HepG2 (cell line): Measurements from ENCODE around the gene RAB5B. TPM values are rescaled to one million over a fixed set of nuclear protein-coding genes. Genes with fewer than 3 reads are reported as not detected.

Source experiments
- ATAD3A ChIP-seq: sonication (generic); formaldehyde crosslinking; IDR thresholded peaks from 2 replicates; pipeline ENCODE4 v1.4.0; 2020; ENCODE audit warnings: missing genetic modification reagents
- ATF1 ChIP-seq: IDR thresholded peaks from 2 replicates; pipeline ENCODE4 v1.6.1; 2016; ENCODE audit warnings: mild to moderate bottlenecking, control low read depth
- FOXO1 ChIP-seq: sonication (generic); formaldehyde crosslinking; IDR thresholded peaks from 2 replicates; pipeline ENCODE4 v1.4.0; 2020; ENCODE audit warnings: missing genetic modification reagents
- KDM2A ChIP-seq: sonication (generic); formaldehyde crosslinking; IDR thresholded peaks from 2 replicates; pipeline ENCODE4 v1.4.0; 2020; ENCODE audit warnings: low read depth, missing genetic modification reagents, borderline replicate concordance
- NFAT5 ChIP-seq: sonication (generic); formaldehyde crosslinking; IDR thresholded peaks from 2 replicates; pipeline ENCODE4 v1.4.0; 2020; ENCODE audit warnings: missing genetic modification reagents
- NFYC ChIP-seq: IDR thresholded peaks from 2 replicates; pipeline ENCODE4 v1.6.1; 2016; ENCODE audit warnings: missing genetic modification reagents, missing compliant biosample characterization
- SETDB1 ChIP-seq: sonication (generic); formaldehyde crosslinking; IDR thresholded peaks from 2 replicates; pipeline ENCODE4 v1.5.1; 2020; ENCODE audit warnings: missing genetic modification reagents, mild to moderate bottlenecking, borderline replicate concordance
- SNRNP70 ChIP-seq: fragments of 200-400 bp; formaldehyde crosslinking; IDR thresholded peaks from 2 replicates; pipeline ENCODE4 v1.6.1; 2017; ENCODE audit warnings: mild to moderate bottlenecking, low read depth, low read length, moderate library complexity
- STAT6 ChIP-seq: sonication (generic); formaldehyde crosslinking; IDR thresholded peaks from 2 replicates; pipeline ENCODE4 v1.4.0; 2020; ENCODE audit warnings: missing genetic modification reagents, mild to moderate bottlenecking, borderline replicate concordance
- THYN1 ChIP-seq: sonication (generic); formaldehyde crosslinking; IDR thresholded peaks from 2 replicates; pipeline ENCODE4 v1.8.1; 2023; ENCODE audit warnings: low read depth, mild to moderate bottlenecking, moderate library complexity, missing genetic modification reagents, borderline replicate concordance
- ZFP1 ChIP-seq: IDR thresholded peaks from 2 replicates; pipeline ENCODE4 v1.6.1; 2016
- ZNF136 ChIP-seq: sonication (generic); formaldehyde crosslinking; IDR thresholded peaks from 2 replicates; pipeline ENCODE4 v1.8.1; 2022; ENCODE audit warnings: low read depth, mild to moderate bottlenecking, moderate library complexity, missing genetic modification reagents
- ZNF180 ChIP-seq: sonication (generic); formaldehyde crosslinking; IDR thresholded peaks from 2 replicates; pipeline ENCODE4 v1.4.0; 2020; ENCODE audit warnings: low read depth, missing genetic modification reagents, borderline replicate concordance
- ZNF766 ChIP-seq: sonication (generic); formaldehyde crosslinking; IDR thresholded peaks from 2 replicates; pipeline ENCODE4 v1.5.0; 2020; ENCODE audit warnings: missing genetic modification reagents, borderline replicate concordance
- ZNF784 ChIP-seq: sonication (generic); formaldehyde crosslinking; IDR thresholded peaks from 2 replicates; pipeline ENCODE4 v1.5.1; 2020; ENCODE audit warnings: missing genetic modification reagents, mild to moderate bottlenecking, borderline replicate concordance
- polyA plus RNA-seq, 8 experiments: library from polyadenylated mRNA; depleted of rRNA in 3 of 8; stranded (reverse) in 7 of 8; unstranded in 1 of 8; fragments of >200 nt; fragmentation: Illumina TruSeq in 4 of 8; extraction: Trizol in 4 of 8; gene quantifications; 2 replicates each; pipeline versions ENCODE4 v1.2.1 to v1.2.3, GENCODE V29; 2011 to 2016; ENCODE audit warnings: low read depth in 4 of 8, missing spikeins in 1 of 8, mixed read lengths in 1 of 8; ENCODE audit not compliant: insufficient read depth in 1 of 8
- total RNA-seq, 5 experiments: library from RNA; depleted of rRNA; stranded (reverse); fragments of >200 nt; fragmentation: Illumina TruSeq; extraction: Trizol; gene quantifications; 2 replicates each; pipeline ENCODE4 v1.2.3, GENCODE V29; 2016; ENCODE audit warnings: low read depth in 1 of 5
- TF ChIP-seq, protein P1 (sequence below): sonication (generic); formaldehyde crosslinking; IDR thresholded peaks from 2 replicates; pipeline ENCODE4 v1.9.0; 2022; ENCODE audit warnings: low read depth, missing genetic modification reagents

Gene RAB5B
- total and polyA plus RNA-seq, 2 of the 13 experiments (the other 11 are each of a cell fraction or from before 2014, with no cell fraction given) = 26.0 to 68.3 TPM

- no peak for TF ChIP-seq ZNF136 (CRISPR knock-in tag)
- TF ChIP-seq, protein P1, sequence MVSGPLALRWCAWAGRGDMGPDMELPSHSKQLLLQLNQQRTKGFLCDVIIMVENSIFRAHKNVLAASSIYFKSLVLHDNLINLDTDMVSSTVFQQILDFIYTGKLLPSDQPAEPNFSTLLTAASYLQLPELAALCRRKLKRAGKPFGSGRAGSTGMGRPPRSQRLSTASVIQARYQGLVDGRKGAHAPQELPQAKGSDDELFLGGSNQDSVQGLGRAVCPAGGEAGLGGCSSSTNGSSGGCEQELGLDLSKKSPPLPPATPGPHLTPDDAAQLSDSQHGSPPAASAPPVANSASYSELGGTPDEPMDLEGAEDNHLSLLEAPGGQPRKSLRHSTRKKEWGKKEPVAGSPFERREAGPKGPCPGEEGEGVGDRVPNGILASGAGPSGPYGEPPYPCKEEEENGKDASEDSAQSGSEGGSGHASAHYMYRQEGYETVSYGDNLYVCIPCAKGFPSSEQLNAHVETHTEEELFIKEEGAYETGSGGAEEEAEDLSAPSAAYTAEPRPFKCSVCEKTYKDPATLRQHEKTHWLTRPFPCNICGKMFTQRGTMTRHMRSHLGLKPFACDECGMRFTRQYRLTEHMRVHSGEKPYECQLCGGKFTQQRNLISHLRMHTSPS = no peak
- TF ChIP-seq ATF1 = peak; percentile 23; the same call in 1 of the 2 replicates
- peak; percentile 25; the same call in 1 of the 2 replicates for TF ChIP-seq FOXO1 (CRISPR knock-in tag)
- no peak for TF ChIP-seq NFYC (CRISPR knock-in tag)
- TF ChIP-seq ZNF784 (CRISPR knock-in tag) = no peak
- no peak for TF ChIP-seq KDM2A (CRISPR knock-in tag)
- TF ChIP-seq ZNF180 (CRISPR knock-in tag) = no peak
- TF ChIP-seq ZNF766 (CRISPR knock-in tag) = no peak
- no peak for TF ChIP-seq STAT6
- no peak for TF ChIP-seq SNRNP70
- no peak for TF ChIP-seq SETDB1 (CRISPR knock-in tag)
- TF ChIP-seq THYN1 (CRISPR knock-in tag) = no peak
- TF ChIP-seq NFAT5 (CRISPR knock-in tag) = no peak
- no peak for TF ChIP-seq ZFP1 (CRISPR knock-in tag)
- TF ChIP-seq ATAD3A (CRISPR knock-in tag) = no peak
Measured at GRCh38 chr12:56010111-56010570, 36.3 kb downstream of the RAB5B start (continued).
